NB4 (cell line): ENCODE measurements around the gene S100B.

Experiments
- CTCF ChIP-seq: IDR thresholded peaks from one replicate; pipeline ENCODE4 v1.5.1; 2012; ENCODE audit warnings: low read depth, low read length
- MAX ChIP-seq: IDR thresholded peaks from 2 replicates; pipeline ENCODE4 v1.6.1; 2011; ENCODE audit warnings: low read depth, low read length
- POLR2A ChIP-seq: IDR thresholded peaks from 2 replicates; pipeline ENCODE4 v1.6.1; 2011; ENCODE audit warnings: mild to moderate bottlenecking; ENCODE audit not compliant: insufficient read length; ENCODE audit errors: extremely low read depth

GRCh38 chr21:46641656-46642055, 36.8 kb upstream of the S100B start:
- no peak for TF ChIP-seq CTCF
- TF ChIP-seq POLR2A = no peak
- no peak for TF ChIP-seq MAX
